ENCODE results near the gene LIPC.
A peak's percentile ranks its signal among the peaks of the same experiment; 100 is the strongest.

Gene LIPC

DNA sequence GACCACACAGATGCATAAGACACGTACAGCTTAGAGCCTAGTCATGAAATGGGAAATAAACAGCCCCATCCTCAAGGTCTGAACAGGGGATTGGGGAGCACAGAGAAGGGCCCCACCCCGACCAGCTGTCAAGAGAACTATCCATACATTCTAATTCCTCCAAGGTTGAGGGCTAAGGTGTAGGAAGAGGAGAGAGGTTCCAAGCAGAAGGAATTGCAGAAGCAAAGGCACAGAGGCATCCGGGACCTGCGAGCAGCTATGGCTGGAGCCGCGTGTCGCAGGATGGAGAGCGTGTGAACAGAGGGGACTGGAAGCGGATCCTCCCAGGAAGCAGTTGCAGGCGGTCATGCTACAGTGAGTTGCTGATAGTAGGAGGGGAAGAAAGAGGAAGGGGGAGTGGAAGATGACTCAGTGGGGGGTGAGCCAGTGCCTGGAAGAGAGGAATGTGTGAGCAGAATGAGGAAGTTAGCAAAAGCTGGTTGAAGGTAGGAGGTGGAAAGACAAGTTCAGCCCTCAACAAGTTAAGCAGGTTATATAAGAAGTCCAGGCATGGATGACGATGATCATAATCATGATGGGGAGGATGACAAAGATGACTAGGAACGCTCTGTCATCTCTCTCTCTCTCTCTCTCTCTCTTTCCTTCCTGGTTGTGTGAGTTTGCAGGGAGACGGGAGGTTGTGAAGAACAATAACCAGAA, 89.7 kb downstream of the LIPC start:
- no peak overlapping the region for H3K4me3 ChIP-seq (replicated peaks; ENCODE audit: low read depth, low read length)
- DNase-seq (ENCODE audit: low read depth), result peak; percentile 90
- TF ChIP-seq, protein P1, sequence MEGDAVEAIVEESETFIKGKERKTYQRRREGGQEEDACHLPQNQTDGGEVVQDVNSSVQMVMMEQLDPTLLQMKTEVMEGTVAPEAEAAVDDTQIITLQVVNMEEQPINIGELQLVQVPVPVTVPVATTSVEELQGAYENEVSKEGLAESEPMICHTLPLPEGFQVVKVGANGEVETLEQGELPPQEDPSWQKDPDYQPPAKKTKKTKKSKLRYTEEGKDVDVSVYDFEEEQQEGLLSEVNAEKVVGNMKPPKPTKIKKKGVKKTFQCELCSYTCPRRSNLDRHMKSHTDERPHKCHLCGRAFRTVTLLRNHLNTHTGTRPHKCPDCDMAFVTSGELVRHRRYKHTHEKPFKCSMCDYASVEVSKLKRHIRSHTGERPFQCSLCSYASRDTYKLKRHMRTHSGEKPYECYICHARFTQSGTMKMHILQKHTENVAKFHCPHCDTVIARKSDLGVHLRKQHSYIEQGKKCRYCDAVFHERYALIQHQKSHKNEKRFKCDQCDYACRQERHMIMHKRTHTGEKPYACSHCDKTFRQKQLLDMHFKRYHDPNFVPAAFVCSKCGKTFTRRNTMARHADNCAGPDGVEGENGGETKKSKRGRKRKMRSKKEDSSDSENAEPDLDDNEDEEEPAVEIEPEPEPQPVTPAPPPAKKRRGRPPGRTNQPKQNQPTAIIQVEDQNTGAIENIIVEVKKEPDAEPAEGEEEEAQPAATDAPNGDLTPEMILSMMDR (IDR thresholded peaks at IDR 0.05; ENCODE audit: low read length, missing control alignments), result no peak

- DNase-seq (ENCODE audit: low read depth), result no peak
- H3K4me3 ChIP-seq (replicated peaks; ENCODE audit: low read depth, low read length), result no peak overlapping the region
- TF ChIP-seq, protein P1 (IDR thresholded peaks at IDR 0.05; ENCODE audit: low read length, missing control alignments), result no peak
Measured at GRCh38 chr15:58522391-58522790, 90.6 kb downstream of the LIPC start.

GRCh38 chr15:58522865-58523264, 91.1 kb downstream of the LIPC start:
- no peak overlapping the region for H3K4me3 ChIP-seq (replicated peaks; ENCODE audit: low read depth, low read length)
- DNase-seq (ENCODE audit: low read depth), result no peak
- TF ChIP-seq, protein P1 (IDR thresholded peaks at IDR 0.05; ENCODE audit: low read length, missing control alignments), result no peak

GRCh38 chr15:58523634-58524033, 91.8 kb downstream of the LIPC start:
- H3K4me3 ChIP-seq (replicated peaks; ENCODE audit: low read depth, low read length), result no peak overlapping the region
- TF ChIP-seq, protein P1 (IDR thresholded peaks at IDR 0.05; ENCODE audit: low read length, missing control alignments), result no peak
- DNase-seq (ENCODE audit: low read depth), result no peak

- TF ChIP-seq, protein P1 (IDR thresholded peaks at IDR 0.05; ENCODE audit: low read length, missing control alignments), result no peak
- no peak overlapping the region for H3K4me3 ChIP-seq (replicated peaks; ENCODE audit: low read depth, low read length)
- DNase-seq (ENCODE audit: low read depth), result peak; percentile 47
Measured at GRCh38 chr15:58524247-58524646, 92.5 kb downstream of the LIPC start.

- H3K4me3 ChIP-seq (replicated peaks; ENCODE audit: low read depth, low read length), result no peak overlapping the region
- TF ChIP-seq, protein P1 (IDR thresholded peaks at IDR 0.05; ENCODE audit: low read length, missing control alignments), result no peak
- DNase-seq (ENCODE audit: low read depth), result no peak
Measured at GRCh38 chr15:58525991-58526421, 94.2 kb downstream of the LIPC start.

DNA sequence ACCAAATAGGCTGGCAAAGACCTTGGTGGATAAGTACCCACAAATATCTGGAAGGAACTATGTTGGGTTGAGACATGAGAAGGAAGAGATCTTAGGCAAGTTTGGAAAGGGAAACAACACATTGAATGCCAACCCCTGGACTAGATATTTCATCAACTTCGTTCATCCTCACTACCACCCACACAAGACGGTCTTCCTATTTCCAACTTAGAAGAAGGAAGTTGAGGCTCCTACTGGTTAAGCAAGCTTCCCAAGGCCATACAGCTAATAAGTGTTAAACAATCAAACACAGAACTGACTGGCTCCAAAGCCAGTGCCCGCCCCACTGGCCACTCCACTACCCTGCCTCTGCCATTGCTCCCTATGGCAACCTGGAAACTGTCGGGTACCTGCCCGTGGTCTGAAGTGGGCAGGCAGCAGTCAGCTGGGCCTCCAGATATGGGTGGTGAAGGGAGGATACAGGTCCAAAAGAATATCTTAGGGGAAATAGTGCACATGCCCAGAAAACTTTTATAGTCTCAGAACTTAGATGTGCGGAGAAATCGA, 94.9 kb downstream of the LIPC start:
- TF ChIP-seq, protein P1 (IDR thresholded peaks at IDR 0.05; ENCODE audit: low read length, missing control alignments), result no peak
- no peak for DNase-seq (ENCODE audit: low read depth)
- H3K4me3 ChIP-seq (replicated peaks; ENCODE audit: low read depth, low read length), result no peak overlapping the region
